ENCODE measurements around the gene RB1. TPM values are rescaled to one million over a fixed set of nuclear protein-coding genes. Genes with fewer than 3 reads are reported as not detected.

Gene RB1
- total and polyA plus RNA-seq, 2 donors (not counting 3 experiments of a cell fraction or from before 2014, with no cell fraction given) = 8.0 to 41.2 TPM

GRCh38 chr13:48400850-48401291 is 97.3 kb downstream of the RB1 start:
- Histone ChIP-seq H3K9me1 (replicated peaks; ENCODE audit: control insufficient read depth, extremely low read depth, insufficient read depth, low read length) (no peaks in the 10 kb centered on the region), H3K79me2 (ENCODE audit: control insufficient read depth, insufficient read depth, low read length) (peaks cover 2% of the 10 kb centered on the region), H2AFZ (ENCODE audit: low read depth, low read length) (no peak overlapping the region), H3K4me3 (replicated peaks in 1 of 3; ENCODE audit: insufficient read depth in 1 of 3, low read depth in 1 of 3, low read length in 3 of 3) (peak overlapping the region in 1 of 3 experiments; percentile 26), H3K4me1 (ENCODE audit: control insufficient read depth, extremely low read depth, insufficient read depth, low read length) (peaks cover 44% of the 10 kb centered on the region), H4K20me1 (replicated peaks; ENCODE audit: control insufficient read depth, extremely low read depth, insufficient read depth, low read length) (no peaks in the 10 kb centered on the region), H3K9ac (replicated peaks; ENCODE audit: extremely low read depth, insufficient read depth, low read length) (peak overlapping the region; percentile 64), H3K4me2 (ENCODE audit: insufficient read depth, low read length) (peak overlapping the region; percentile 86), H3K36me3 (ENCODE audit: control insufficient read depth in 2 of 2, extremely low read depth in 1 of 2, insufficient read depth in 2 of 2, low read length in 2 of 2) (no peaks in the 10 kb centered on the region), H3K27ac (ENCODE audit: insufficient read depth, low read depth, low read length) (peak overlapping the region; percentile 75), H3K9me3 (replicated peaks; ENCODE audit: control insufficient read depth, insufficient read depth, low read length) (no peaks in the 10 kb centered on the region), H3K27me3 (ENCODE audit: control insufficient read depth in 2 of 2, insufficient read depth in 2 of 2, low read length in 2 of 2) (no peaks in the 10 kb centered on the region)
- no TSS peak for BruUV-seq (replicated peaks)
- TF ChIP-seq JUN (IDR thresholded peaks at IDR 0.05; ENCODE audit: borderline replicate concordance, insufficient read depth, insufficient read length, low read depth) (peak; percentile 34), EZH2 (IDR thresholded peaks at IDR 0.05; ENCODE audit: borderline replicate concordance, low read depth, low read length, severe bottlenecking) (no peak)
- POLR2A ChIA-PET = no interaction called here
- dilution Hi-C loops (cut with MboI; ENCODE audit: extremely low pct_ligation_motif_present, low sequenced_read_pairs) (no loop called here), intact Hi-C loops (cut with micrococcal nuclease) (loop anchor here (1.0 to 2.0 kb wide), 5 partner anchors 10 to 179 kb away; no protein-coding TSS in a partner anchor)
- DNase-seq (ENCODE audit: low read depth, low spot score) (peak; percentile 96), FAIRE-seq (peak; percentile 92)
- CTCF ChIA-PET = interaction anchor here (0.7 to 4.3 kb wide), 14 partner anchors 12 to 368 kb away, joined by 3 to 74 read pairs (median 4); partner anchors contain the start of genes ITM2B, LPAR6 and RCBTB2

- no TSS peak for BruUV-seq (replicated peaks)
- CTCF ChIA-PET = interaction anchor here (0.7 to 4.3 kb wide), 15 partner anchors 11 to 368 kb away, joined by 3 to 74 read pairs (median 4); partner anchors contain the start of genes ITM2B, LPAR6 and RCBTB2
- DNase-seq (ENCODE audit: low read depth, low spot score) = peak; percentile 59
Observed at GRCh38 chr13:48401480-48401879, 97.9 kb downstream of the RB1 start.

More at GRCh38 chr13:48401480-48401879, 97.9 kb downstream of the RB1 start:
- H3K9ac ChIP-seq (replicated peaks; ENCODE audit: extremely low read depth, insufficient read depth, low read length) = peak overlapping the region; percentile 64
- H2AFZ ChIP-seq (ENCODE audit: low read depth, low read length) = no peak overlapping the region
- no peaks in the 10 kb centered on the region for H3K9me3 ChIP-seq (replicated peaks; ENCODE audit: control insufficient read depth, insufficient read depth, low read length)
- no peak for FAIRE-seq
- peaks cover 2% of the 10 kb centered on the region for H3K79me2 ChIP-seq (ENCODE audit: control insufficient read depth, insufficient read depth, low read length)
- H3K27me3 ChIP-seq (ENCODE audit: control insufficient read depth in 2 of 2, insufficient read depth in 2 of 2, low read length in 2 of 2) = no peaks in the 10 kb centered on the region
- peak overlapping the region; percentile 86 for H3K4me2 ChIP-seq (ENCODE audit: insufficient read depth, low read length)
- H4K20me1 ChIP-seq (replicated peaks; ENCODE audit: control insufficient read depth, extremely low read depth, insufficient read depth, low read length) = no peaks in the 10 kb centered on the region
- dilution Hi-C loops (cut with MboI; ENCODE audit: extremely low pct_ligation_motif_present, low sequenced_read_pairs) = no loop called here
- H3K36me3 ChIP-seq (ENCODE audit: control insufficient read depth in 2 of 2, extremely low read depth in 1 of 2, insufficient read depth in 2 of 2, low read length in 2 of 2) = no peaks in the 10 kb centered on the region
- intact Hi-C loops (cut with micrococcal nuclease) = loop anchor here (1.0 to 2.0 kb wide), 5 partner anchors 10 to 179 kb away; no protein-coding TSS in a partner anchor
- peaks cover 44% of the 10 kb centered on the region for H3K4me1 ChIP-seq (ENCODE audit: control insufficient read depth, extremely low read depth, insufficient read depth, low read length)
- H3K27ac ChIP-seq (ENCODE audit: insufficient read depth, low read depth, low read length) = peak overlapping the region; percentile 75
- no peaks in the 10 kb centered on the region for H3K9me1 ChIP-seq (replicated peaks; ENCODE audit: control insufficient read depth, extremely low read depth, insufficient read depth, low read length)
- TF ChIP-seq GATA2 (IDR thresholded peaks at IDR 0.05; ENCODE audit: insufficient read depth, insufficient read length, low read depth, low read length) (peak; percentile 75), MAX (IDR thresholded peaks at IDR 0.05; ENCODE audit: insufficient read depth, insufficient read length) (no peak), FOS (IDR thresholded peaks at IDR 0.05; ENCODE audit: borderline replicate concordance, insufficient read depth, low read length) (no peak), CTCF (IDR thresholded peaks at IDR 0.05; ENCODE audit: extremely low read depth in 1 of 2, insufficient read depth in 1 of 2, low read depth in 1 of 2, low read length in 2 of 2) (no peak)
- POLR2A ChIA-PET = no interaction called here
- peak overlapping the region in 1 of 3 experiments; percentile 26 for H3K4me3 ChIP-seq (replicated peaks in 1 of 3; ENCODE audit: insufficient read depth in 1 of 3, low read depth in 1 of 3, low read length in 3 of 3)

Data from endothelial cell of umbilical vein (primary cell).